Posterior vena cava (tissue), 2 donors: ENCODE data around the gene DIRAS1. TPM values are rescaled to one million over a fixed set of nuclear protein-coding genes. Genes with fewer than 3 reads are reported as not detected.
"Not testable (repeated sequence)": the region's sequence is repeated elsewhere in the genome, so short reads cannot be mapped to it uniquely, and the experiment has no call there.

Experiments used
- DNase-seq: peaks from one replicate; pipeline ENCODE4 v3.0.0-alpha.2; 2020; ENCODE audit warnings: low spot score
- intact Hi-C, 2 donors: fragments of 100-400 bp; cut with DNase I; formaldehyde crosslinking; loops; one replicate each; pipeline versions ENCODE4 v1.14.1 to v1.14.2; 2022 to 2023
- total RNA-seq, 2 donors: library from RNA; stranded (reverse); fragmentation: NEBNext Ultra II Directional; extraction: Animal tissue kit (Norgen Biotek cat#: 25700); gene quantifications; one replicate each; pipeline ENCODE4 v1.2.1, GENCODE V29; 2021
- donor health status: DM: yes; HTN: yes; CAD: no.
- donor health status: DM: yes; HTN: yes; CAD: no.

DIRAS1 gene
- total RNA-seq, 2 donors from 2014 or later = 11.6 to 21.7 TPM

DNA sequence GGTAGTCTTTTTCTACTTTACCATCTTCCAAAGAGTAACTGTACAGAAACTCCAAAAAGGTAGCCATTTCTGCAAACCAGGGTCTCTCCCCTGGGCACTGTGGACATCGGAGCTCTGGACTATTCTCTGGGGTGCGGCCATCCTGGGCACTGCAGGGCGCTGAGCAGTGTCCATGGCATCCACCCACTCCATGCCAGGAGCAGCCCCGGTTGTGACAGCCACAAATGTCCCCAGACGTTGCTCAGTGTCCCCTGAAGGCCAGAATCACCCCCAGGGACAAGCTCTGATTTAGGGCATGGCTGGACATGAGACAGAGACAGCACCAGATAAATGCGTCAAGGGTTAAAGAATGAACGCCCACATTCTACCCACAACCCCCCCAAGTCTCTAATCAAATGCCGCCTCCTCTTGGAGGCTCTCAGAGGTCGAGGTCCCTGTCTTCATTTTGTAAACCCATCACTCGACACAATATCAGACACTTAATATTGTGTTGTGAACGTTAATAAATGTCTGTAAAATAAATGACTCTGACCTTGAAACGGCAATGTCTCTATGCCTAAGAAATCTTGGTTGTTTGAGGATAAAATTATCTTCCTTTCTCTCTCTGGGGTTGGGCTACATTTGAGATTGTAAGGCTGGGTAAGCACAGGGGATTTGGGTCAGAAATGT lies 27.5 kb downstream of the DIRAS1 start:
- no peak for DNase-seq
- intact Hi-C loops = no loop called here

DNA sequence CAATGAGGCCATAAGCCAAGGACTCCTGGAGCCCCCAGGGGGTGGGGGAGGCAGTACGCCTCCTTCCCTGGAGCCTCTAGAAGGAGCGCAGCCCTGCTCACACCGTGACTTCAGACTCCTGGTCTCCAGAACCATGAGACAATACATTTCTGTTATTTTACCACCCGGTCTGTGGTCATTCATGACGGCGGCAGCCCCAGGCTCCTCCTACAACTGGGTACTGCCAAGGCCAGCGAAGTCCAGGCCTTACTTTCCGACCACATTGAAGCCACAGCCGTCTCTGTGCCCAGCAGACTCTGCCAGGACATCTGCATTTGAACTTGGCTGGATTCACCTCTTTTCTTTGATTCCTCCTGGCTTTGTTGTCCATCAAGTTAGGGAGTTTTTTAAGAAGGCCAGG lies 29.2 kb downstream of the DIRAS1 start:
- DNase-seq = no peak
- intact Hi-C loops = no loop called here

GRCh38 chr19:2690856-2691255 lies 30.3 kb downstream of the DIRAS1 start:
- no peak for DNase-seq
- intact Hi-C loops = no loop called here

DNA sequence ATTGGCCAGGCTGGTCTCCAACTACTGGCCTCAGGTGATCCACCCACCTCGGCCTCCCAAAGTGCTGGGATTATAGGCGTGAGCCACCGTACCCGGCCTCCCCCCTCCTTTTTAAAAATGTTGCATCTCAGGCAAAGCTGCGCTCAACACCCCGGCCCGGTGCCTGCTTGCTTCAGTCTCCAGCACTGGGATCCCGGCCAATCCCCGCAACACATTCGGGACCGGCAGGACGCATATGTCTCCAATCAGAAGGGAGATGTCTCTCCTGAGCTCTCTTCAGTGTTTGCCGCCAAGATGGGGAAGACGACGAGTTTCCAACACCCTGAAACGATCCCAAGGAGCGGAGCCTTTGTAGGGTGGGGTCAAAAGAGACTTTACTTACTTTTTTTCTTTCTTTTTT lies 34.8 kb downstream of the DIRAS1 start:
- intact Hi-C loops = loop anchor here in 1 of 2 donors (5.0 kb wide), 1 partner anchor 34 kb away; no protein-coding TSS in a partner anchor
- no peak for DNase-seq

GRCh38 chr19:2685204-2685704 lies 35.9 kb downstream of the DIRAS1 start:
- no peak for DNase-seq
- intact Hi-C loops = loop anchor here in 1 of 2 donors (5.0 kb wide), 1 partner anchor 33 kb away; no protein-coding TSS in a partner anchor

DNA sequence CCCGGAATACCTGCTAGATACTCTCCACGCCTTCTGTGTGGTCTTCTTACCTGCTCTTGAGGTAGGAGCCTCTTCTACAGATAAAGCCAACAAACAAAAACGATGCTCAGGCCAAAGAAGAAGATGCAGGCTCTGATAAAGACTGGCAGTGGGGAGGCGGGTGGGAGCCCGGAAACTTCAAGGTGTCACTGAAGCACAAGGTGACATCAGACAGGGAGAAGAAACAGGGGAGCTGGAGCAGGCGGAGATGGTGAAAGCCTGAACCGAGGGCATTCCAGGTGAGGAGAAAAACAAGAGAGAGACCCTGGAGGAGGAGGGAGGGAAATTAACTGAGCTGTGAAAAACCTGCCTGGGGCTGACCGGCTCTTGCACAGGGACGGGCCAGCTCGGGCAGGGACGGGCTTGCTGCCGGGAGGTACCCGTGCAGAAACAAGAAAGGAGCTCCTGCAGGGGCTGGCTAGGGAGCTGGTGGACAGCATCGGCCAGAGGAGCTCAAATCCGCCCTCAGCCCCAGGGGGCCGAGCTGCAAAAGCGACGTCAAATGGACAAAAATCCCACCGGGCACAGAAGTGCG lies 37.7 kb downstream of the DIRAS1 start:
- DNase-seq = no peak
- intact Hi-C loops = no loop called here

DNA sequence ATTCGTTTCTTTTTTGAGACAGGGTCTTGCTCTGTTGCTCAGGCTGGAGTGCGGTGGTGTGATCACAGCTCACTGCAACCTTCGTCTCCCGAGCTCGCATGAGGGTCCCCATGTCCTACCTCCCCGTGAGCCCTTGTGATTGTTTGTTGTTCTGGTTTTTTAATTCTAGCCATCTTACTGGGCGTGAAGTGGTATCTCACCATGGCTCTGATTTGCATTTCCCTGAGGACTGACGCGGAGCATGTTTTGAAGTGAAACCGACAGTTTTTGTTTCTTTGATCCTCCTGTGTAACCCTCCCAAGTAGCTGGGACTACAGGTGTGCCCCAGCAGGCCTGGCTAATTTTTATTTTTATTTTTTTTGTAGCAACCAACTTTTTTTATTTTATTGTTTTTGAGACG lies 40.4 kb downstream of the DIRAS1 start:
- intact Hi-C loops = no loop called here
- no peak for DNase-seq

DNA sequence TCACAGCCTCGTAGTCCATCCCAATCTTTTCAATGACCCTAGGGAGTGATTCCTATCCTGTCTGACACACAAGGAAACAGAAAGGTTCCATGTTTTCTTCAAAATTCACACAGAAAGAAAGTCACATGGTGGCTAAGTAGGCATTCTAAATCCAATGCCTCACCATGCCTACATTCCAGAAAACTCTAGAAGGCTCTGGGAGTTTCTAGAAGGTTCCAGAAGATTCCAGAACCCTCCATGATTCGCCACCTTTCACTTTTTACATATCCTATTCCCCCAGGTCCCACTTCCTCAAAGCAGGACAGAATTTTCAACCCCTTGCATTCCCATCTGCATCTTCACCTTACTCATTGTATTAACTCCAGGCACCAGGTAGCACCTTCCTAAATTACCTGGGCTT lies 41.7 kb downstream of the DIRAS1 start:
- intact Hi-C loops = no loop called here
- DNase-seq = no peak

- not testable (repeated sequence) for DNase-seq
These were observed 42.2 kb downstream of the DIRAS1 start for GRCh38 chr19:2678948-2679347.

GRCh38 chr19:2678044-2678671 lies 43.0 kb downstream of the DIRAS1 start:
- intact Hi-C loops = no loop called here

More at GRCh38 chr19:2678948-2679347, 42.2 kb downstream of the DIRAS1 start:
- intact Hi-C loops = not testable (repeated sequence)

DNA sequence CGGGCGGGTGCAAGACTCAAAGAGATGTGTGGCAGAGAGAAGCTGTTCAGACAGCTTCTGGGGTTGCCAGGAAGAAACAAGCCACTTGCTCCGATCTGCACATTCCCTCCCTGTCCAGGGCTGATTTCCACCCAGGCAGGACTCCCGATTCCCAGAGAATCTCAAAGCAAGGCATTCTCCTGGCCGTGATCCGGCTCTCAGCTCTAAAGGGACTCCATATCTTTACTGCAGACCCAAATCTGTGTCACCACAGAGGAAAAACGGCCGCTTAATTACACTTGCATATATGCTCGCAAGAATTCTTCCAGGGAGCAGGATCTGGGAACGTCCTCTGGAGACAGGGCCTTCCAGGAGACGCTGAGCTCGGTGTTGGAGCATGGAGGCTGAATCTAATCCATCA lies 44.3 kb downstream of the DIRAS1 start:
- DNase-seq = no peak
- intact Hi-C loops = no loop called here

More at GRCh38 chr19:2678044-2678671, 43.0 kb downstream of the DIRAS1 start:
- no peak for DNase-seq

- DNase-seq = no peak
- intact Hi-C loops = no loop called here
These were observed 45.3 kb downstream of the DIRAS1 start for GRCh38 chr19:2675892-2676291.

DNA sequence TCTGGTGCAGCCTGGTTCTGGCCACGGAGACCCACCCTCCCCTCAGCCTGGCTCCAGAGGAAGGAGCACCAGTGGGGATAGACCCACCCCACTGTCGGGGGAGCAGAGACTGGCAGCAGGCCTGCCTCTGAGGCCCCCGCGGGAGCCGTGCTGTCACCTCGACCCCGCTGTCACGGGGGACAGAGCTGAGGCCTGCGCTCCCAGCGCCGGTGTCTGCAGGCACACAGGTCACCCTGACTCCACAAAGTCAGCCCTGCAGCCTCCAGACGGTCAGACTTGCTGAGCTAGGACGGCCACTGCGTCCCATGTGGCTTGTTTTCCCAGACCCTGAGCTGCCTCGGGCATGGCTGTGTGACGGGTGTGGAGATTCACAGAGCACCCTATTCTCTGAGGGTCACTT lies 51.0 kb downstream of the DIRAS1 start:
- intact Hi-C loops = no loop called here
- DNase-seq = no peak

DNA sequence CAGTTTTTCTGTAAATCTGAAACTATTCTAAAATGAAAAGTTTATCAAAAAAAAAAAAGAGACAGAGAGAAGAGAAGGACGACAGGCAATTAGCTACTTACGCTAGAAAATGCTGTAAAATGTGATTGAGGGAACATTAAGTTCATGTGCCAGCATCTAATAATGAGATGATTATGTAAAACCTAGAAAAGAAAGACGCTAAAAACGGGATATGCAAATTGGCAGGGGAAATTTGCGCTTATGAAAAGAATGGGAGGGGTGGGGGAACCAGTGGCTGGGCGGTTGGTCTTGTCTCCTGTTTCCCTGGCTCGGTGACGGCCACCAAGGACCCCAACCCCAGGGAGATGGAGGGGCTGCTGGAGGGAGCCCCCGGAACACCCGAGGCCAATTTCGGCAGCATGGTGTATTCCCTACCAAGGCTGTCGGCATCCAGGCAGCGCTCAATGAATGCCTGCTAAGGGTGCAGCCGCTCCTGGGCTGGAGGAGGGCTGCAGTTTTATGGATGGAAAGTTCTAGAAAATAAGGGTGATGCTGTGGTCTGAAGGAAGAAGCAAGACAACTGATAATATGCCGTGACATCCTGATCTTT lies 52.9 kb downstream of the DIRAS1 start:
- DNase-seq = no peak
- intact Hi-C loops = no loop called here

DNA sequence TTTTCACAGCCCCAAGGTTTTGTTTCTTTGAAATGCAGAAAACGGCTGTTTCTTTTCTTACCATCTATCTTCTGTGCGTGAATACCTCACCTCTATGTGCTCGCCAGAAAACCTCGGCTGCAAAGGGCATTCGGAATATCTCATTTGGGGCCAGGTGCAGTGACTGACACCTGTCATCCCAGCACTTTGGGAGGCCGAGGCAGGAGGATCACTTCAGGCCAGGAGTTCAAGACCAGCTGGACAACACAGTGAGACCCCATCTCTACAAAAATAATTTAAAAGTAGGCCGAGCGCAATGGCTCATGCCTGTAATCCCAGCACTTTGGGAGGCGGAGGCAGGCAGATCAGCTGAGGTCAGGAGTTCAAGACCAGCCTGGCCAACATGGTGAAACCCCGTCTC lies 53.8 kb downstream of the DIRAS1 start:
- intact Hi-C loops, DNase-seq: not testable (repeated sequence)

DNA sequence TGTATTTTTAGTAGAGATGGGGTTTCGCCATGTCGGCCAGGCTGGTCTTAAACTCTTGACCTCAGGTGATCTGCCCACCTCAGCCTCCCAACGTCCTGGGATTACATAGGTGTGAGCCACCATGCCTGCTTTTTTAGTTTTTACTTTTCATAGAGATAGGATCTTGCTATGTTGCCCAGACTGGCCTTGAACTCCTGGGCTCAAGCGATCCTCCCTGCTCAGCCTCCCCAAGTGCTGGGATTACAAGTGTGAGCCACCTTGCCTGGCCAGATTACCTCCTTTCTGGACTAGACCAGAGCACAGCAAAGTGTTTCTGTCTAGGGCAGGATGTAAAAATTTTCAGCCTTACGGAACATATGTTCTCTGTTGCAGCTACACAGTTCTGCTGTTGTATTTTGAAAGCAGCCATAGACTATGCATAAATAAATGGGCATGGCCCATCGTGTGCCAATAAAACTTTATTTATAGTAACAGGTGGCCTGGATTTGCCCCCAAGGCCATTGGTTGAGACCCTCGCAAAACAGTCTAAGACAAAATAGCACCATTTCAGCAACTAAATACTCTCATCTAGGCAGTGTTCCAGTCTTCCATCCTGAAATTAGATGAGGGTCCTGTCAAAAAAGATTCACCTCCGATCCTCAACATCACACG lies 54.7 kb downstream of the DIRAS1 start:
- DNase-seq = no peak
- intact Hi-C loops = no loop called here

DNA sequence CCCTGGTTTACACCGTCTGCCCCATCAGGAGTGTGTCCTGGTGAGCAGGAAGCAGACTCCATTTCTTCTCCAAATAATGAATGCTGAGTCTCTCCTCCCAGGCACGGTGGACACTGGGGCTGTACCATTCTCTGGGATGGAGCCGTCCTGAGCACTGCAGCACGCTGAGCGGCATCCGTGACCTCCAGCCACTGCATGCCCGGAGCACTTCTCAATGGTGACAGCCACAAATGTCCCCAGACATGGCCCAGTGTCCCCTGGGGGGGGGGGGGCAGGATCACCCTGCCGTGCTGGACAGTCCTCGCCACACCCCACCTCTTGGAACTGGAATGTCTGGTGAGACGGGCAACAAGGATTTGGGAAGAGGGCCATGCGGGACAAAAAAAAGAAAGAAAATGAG lies 56.1 kb downstream of the DIRAS1 start:
- intact Hi-C loops = no loop called here
- no peak for DNase-seq
